GM12878 (cell line): ENCODE results near the gene AQP7.
"Not testable (repeated sequence)": the region's sequence is repeated elsewhere in the genome, so short reads cannot be mapped to it uniquely, and the experiment has no call there.

ENCODE experiments used
- CTCF ChIP-seq, 3 experiments: IDR thresholded peaks in 2 of 3; conservative IDR thresholded peaks in 1 of 3; 2 replicates each; pipeline ENCODE4 v1.5.1; 2011; ENCODE audit warnings: low read depth in 3 of 3, low read length in 3 of 3, mild to moderate bottlenecking in 3 of 3, control low read depth in 2 of 3, moderate library complexity in 2 of 3, inconsistent platforms in 1 of 3, mixed read lengths in 1 of 3; ENCODE audit not compliant: control insufficient read depth in 2 of 3, insufficient read depth in 1 of 3; ENCODE audit errors: extremely low read depth in 1 of 3
- E4F1 ChIP-seq: fragments of 450-650 bp; IDR thresholded peaks from 2 replicates; pipeline ENCODE4 v1.6.1; 2018; ENCODE audit warnings: borderline replicate concordance, mild to moderate bottlenecking; ENCODE audit not compliant: partially characterized antibody
- FOXM1 ChIP-seq: IDR thresholded peaks from 2 replicates; pipeline ENCODE4 v1.6.1; 2012; ENCODE audit warnings: low read depth, mild to moderate bottlenecking, inconsistent platforms, low read length, moderate library complexity
- MAX ChIP-seq: IDR thresholded peaks from 2 replicates; pipeline ENCODE4 v1.6.1; 2012; ENCODE audit warnings: low read depth, low read length, improper control_type of control experiment
- MYC ChIP-seq: IDR thresholded peaks from 2 replicates; pipeline ENCODE4 v1.6.1; 2011; ENCODE audit warnings: mild to moderate bottlenecking, low read length, moderate library complexity, inconsistent platforms; ENCODE audit not compliant: insufficient read depth, insufficient replicate concordance, insufficient read length, severe bottlenecking
- POLR2A ChIP-seq: IDR thresholded peaks from 2 replicates; pipeline ENCODE4 v1.6.1; 2011; ENCODE audit warnings: low read depth, mild to moderate bottlenecking, low read length
- RAD21 ChIP-seq: IDR thresholded peaks from 2 replicates; pipeline ENCODE4 v1.6.1; 2011; ENCODE audit warnings: mild to moderate bottlenecking, low read depth, low read length, moderate library complexity; ENCODE audit not compliant: insufficient read depth

- not testable (repeated sequence) for TF ChIP-seq FOXM1; CTCF (IDR thresholded peaks at IDR 0.05 in 2 of 3, conservative IDR thresholded peaks at IDR 0.05 in 1 of 3; ENCODE audit: control insufficient read depth in 2 of 3, extremely low read depth in 1 of 3, insufficient read depth in 1 of 3, low read depth in 3 of 3, low read length in 3 of 3); POLR2A; RAD21; MAX; E4F1; MYC
These were observed 8.4 kb downstream of the AQP7 start for GRCh38 chr9:33393986-33394385.
